HCT116 (cell line): ENCODE results near the gene MVB12A. TPM values are rescaled to one million over a fixed set of nuclear protein-coding genes. Genes with fewer than 3 reads are reported as not detected.

Experiments used
- ATAC-seq: fragments of 200-7000 bp; cut with Tn5 transposase; 2 replicates; pipeline ENCODE4 v1.9.1; 2020; ENCODE audit warnings: mild to moderate bottlenecking, moderate library complexity
- Bru-seq: library from RNA; stranded (reverse); fragments of 400-500 nt; gene quantifications from one replicate; lab custom pipeline; 2021; lab: Mats Ljungman, UMichigan
- BruChase-seq, 2 experiments: library from RNA; stranded (reverse); fragments of 400-500 nt; gene quantifications; one replicate each; lab custom pipeline; 2021; lab: Mats Ljungman, UMichigan
- BruUV-seq: library from RNA; stranded (reverse); fragments of 400-500 nt; replicated peaks from 2 replicates; lab custom pipeline; 2021; lab: Mats Ljungman, UMichigan
- CTCF ChIA-PET: fragments of 300-600 bp; sonication (Branson Sonifier 250); formaldehyde crosslinking; loops from one replicate; lab custom pipeline; 2021; ENCODE audit warnings: antibody characterized with exemption; lab: Charles Lee
- POLR2A ChIA-PET: fragments of 300-600, 350-600 bp; sonication (Branson Sonifier 250); formaldehyde crosslinking; loops from one replicate; lab custom pipeline; 2021; ENCODE audit warnings: antibody characterized with exemption; lab: Charles Lee
- RAD21 ChIA-PET, 2 experiments: fragments of 300-600 bp; sonication (Branson Sonifier 250); formaldehyde crosslinking; loops; one replicate each; lab custom pipeline; 2023; ENCODE audit warnings: low total read pairs in 2 of 2; ENCODE audit not compliant: uncharacterized antibody in 2 of 2, unreplicated experiment in 2 of 2, low non-redundant PET in 1 of 2; lab: Charles Lee
- DNase-seq: peaks from one replicate; pipeline ENCODE4 v3.0.0-alpha.2; 2010; ENCODE audit warnings: low read depth, low spot score
- H2AFZ ChIP-seq: fragments of 200-600 bp; shearing (Covaris generic), sonication (generic); 2 replicates; pipeline ENCODE4 v1.6.1; 2017; ENCODE audit warnings: low read depth, mixed run types, mixed read lengths, antibody characterized with exemption, low read length; ENCODE audit not compliant: poor library complexity, severe bottlenecking
- H3K27ac ChIP-seq: 2 replicates; pipeline ENCODE4 v1.5.1; 2012; ENCODE audit warnings: low read depth, low read length
- H3K27me3 ChIP-seq: fragments of 200-600 bp; sonication (generic); 2 replicates; pipeline ENCODE4 v1.6.1; 2016; ENCODE audit warnings: mixed run types, low read length, mixed read lengths; ENCODE audit not compliant: insufficient read depth
- H3K36me3 ChIP-seq, 2 experiments: fragments of 200-500 bp in 1 of 2; fragments of 200-600 bp in 1 of 2; sonication (Bioruptor generic) in 1 of 2; sonication (generic) in 1 of 2; 2 replicates each; pipeline versions ENCODE4 v1.5.1 to v1.6.1; 2014 to 2016; ENCODE audit warnings: low read length in 2 of 2, inconsistent platforms in 1 of 2, mixed read lengths in 1 of 2, mixed run types in 1 of 2; ENCODE audit not compliant: insufficient read depth in 2 of 2, control insufficient read depth in 1 of 2
- H3K4me1 ChIP-seq, 2 experiments: fragments of 200-600 bp in 1 of 2; sonication (generic) in 1 of 2; 2 replicates each; pipeline versions ENCODE4 v1.5.1 to v1.6.1; 2012 to 2017; ENCODE audit warnings: low read length in 2 of 2, inconsistent platforms in 1 of 2, mild to moderate bottlenecking in 1 of 2, mixed read lengths in 1 of 2, mixed run types in 1 of 2, moderate library complexity in 1 of 2; ENCODE audit not compliant: insufficient read depth in 2 of 2, control insufficient read depth in 1 of 2
- H3K4me2 ChIP-seq: fragments of 200-600 bp; sonication (generic); 2 replicates; pipeline ENCODE4 v1.6.1; 2017; ENCODE audit warnings: mixed run types, low read length, mixed read lengths
- H3K4me3 ChIP-seq, 2 experiments: fragments of 200-600 bp in 1 of 2; sonication (generic) in 1 of 2; replicated peaks in 1 of 2; 2 replicates each; pipeline ENCODE4 v1.5.1; 2011 to 2016; ENCODE audit warnings: low read length in 2 of 2, control low read depth in 1 of 2, low read depth in 1 of 2, mild to moderate bottlenecking in 1 of 2, mixed read lengths in 1 of 2, mixed run types in 1 of 2
- H3K79me2 ChIP-seq: fragments of 200-600 bp; sonication (generic); 2 replicates; pipeline ENCODE4 v1.6.1; 2017; ENCODE audit warnings: mild to moderate bottlenecking, mixed run types, low read length, moderate library complexity, mixed read lengths; ENCODE audit not compliant: insufficient read depth
- H3K9ac ChIP-seq: fragments of 200-600 bp; sonication (generic); 2 replicates; pipeline ENCODE4 v1.6.1; 2016; ENCODE audit warnings: low read length, mixed read lengths
- H3K9me2 ChIP-seq: fragments of 200-600 bp; sonication (generic), shearing (Covaris generic); 2 replicates; pipeline ENCODE4 v1.6.1; 2017; ENCODE audit warnings: mixed run types, mild to moderate bottlenecking, moderate library complexity; ENCODE audit not compliant: insufficient read depth
- H3K9me3 ChIP-seq, 2 experiments: fragments of 200-500 bp in 1 of 2; fragments of 200-600 bp in 1 of 2; sonication (Bioruptor generic) in 1 of 2; sonication (generic) in 1 of 2; 2 replicates each; pipeline ENCODE4 v1.6.1; 2014 to 2017; ENCODE audit warnings: low read length in 2 of 2, mixed read lengths in 2 of 2, inconsistent platforms in 1 of 2, low read depth in 1 of 2, mild to moderate bottlenecking in 1 of 2, mixed run types in 1 of 2, moderate library complexity in 1 of 2; ENCODE audit not compliant: control insufficient read depth in 1 of 2, insufficient read depth in 1 of 2
- H4K20me1 ChIP-seq: fragments of 200-600 bp; sonication (generic), shearing (Covaris generic); 2 replicates; pipeline ENCODE4 v1.6.1; 2017; ENCODE audit warnings: mixed run types, mild to moderate bottlenecking, moderate library complexity; ENCODE audit not compliant: insufficient read depth
- EGR1 ChIP-seq: IDR thresholded peaks from 2 replicates; pipeline ENCODE4 v1.6.1; 2012; ENCODE audit warnings: low read depth
- ELF1 ChIP-seq: IDR thresholded peaks from 2 replicates; pipeline ENCODE4 v1.6.1; 2012; ENCODE audit warnings: low read depth, borderline replicate concordance
- EZH2phosphoT487 ChIP-seq: fragments of 200-600 bp; IDR thresholded peaks from 2 replicates; pipeline ENCODE4 v1.6.1; 2018; ENCODE audit warnings: antibody characterized with exemption, borderline replicate concordance
- POLR2A ChIP-seq: IDR thresholded peaks from 2 replicates; pipeline ENCODE4 v1.7.0; 2011; ENCODE audit warnings: borderline replicate concordance; ENCODE audit not compliant: insufficient read depth, insufficient read length; ENCODE audit errors: extremely low read depth
- POLR2AphosphoS5 ChIP-seq: IDR thresholded peaks from 2 replicates; pipeline ENCODE4 v1.6.1; 2011; ENCODE audit warnings: mild to moderate bottlenecking, low read depth, low read length, moderate library complexity
- RAD21 ChIP-seq: IDR thresholded peaks from 2 replicates; pipeline ENCODE4 v1.6.1; 2012; ENCODE audit warnings: low read depth, mild to moderate bottlenecking
- TCF7L2 ChIP-seq: IDR thresholded peaks from 2 replicates; pipeline ENCODE4 v1.7.0; 2011; ENCODE audit warnings: borderline replicate concordance, inconsistent platforms; ENCODE audit not compliant: insufficient read depth, insufficient read length; ENCODE audit errors: extremely low read depth
- YY1 ChIP-seq: IDR thresholded peaks from 2 replicates; pipeline ENCODE4 v1.6.1; 2011; ENCODE audit warnings: low read length, low read depth, moderate library complexity, mild to moderate bottlenecking; ENCODE audit not compliant: insufficient replicate concordance; ENCODE audit errors: extremely low read depth
- ZFX ChIP-seq: fragments of 450-650 bp; IDR thresholded peaks from 2 replicates; pipeline ENCODE4 v1.6.1; 2017
- ZNF274 ChIP-seq: fragments of 200-500 bp; sonication (Bioruptor generic); IDR thresholded peaks from 2 replicates; pipeline ENCODE4 v1.6.1; 2014; ENCODE audit warnings: mild to moderate bottlenecking, low read depth, low read length, inconsistent platforms
- intact Hi-C: fragments of 100-400 bp; cut with micrococcal nuclease; formaldehyde crosslinking; loops from 2 replicates; pipeline ENCODE4 v1.10.0; 2022
- long read RNA-seq: library from polyadenylated mRNA; unstranded; transcript quantifications from one replicate; pipeline ENCODE4 v2.0.0, GENCODE V29; 2021; ENCODE audit not compliant: unreplicated experiment
- polyA plus RNA-seq: library from polyadenylated mRNA; unstranded; fragments of >200 nt; gene quantifications from 2 replicates; pipeline ENCODE4 v1.2.1, GENCODE V29; 2012; ENCODE audit warnings: missing spikeins
- total RNA-seq: library from RNA; stranded (reverse); gene quantifications from one replicate; pipeline ENCODE4 v1.2.1, GENCODE V29; 2021; ENCODE audit not compliant: unreplicated experiment
- TF ChIP-seq, protein P1 (sequence below), 3 experiments: fragments of 200-600 bp in 1 of 3; sonication (generic) in 1 of 3; IDR thresholded peaks in 2 of 3; conservative IDR thresholded peaks in 1 of 3; 2 replicates each; pipeline ENCODE4 v1.5.1; 2012 to 2017; ENCODE audit warnings: low read depth in 2 of 3, low read length in 2 of 3, antibody characterized with exemption in 1 of 3, borderline replicate concordance in 1 of 3, control low read depth in 1 of 3, mild to moderate bottlenecking in 1 of 3, mixed read lengths in 1 of 3, mixed run types in 1 of 3, moderate library complexity in 1 of 3; ENCODE audit not compliant: insufficient read depth in 1 of 3
- TF ChIP-seq, protein P2 (sequence below): IDR thresholded peaks from 2 replicates; pipeline ENCODE4 v1.6.1; 2012
- TF ChIP-seq, protein P3 (sequence below): IDR thresholded peaks from 2 replicates; pipeline ENCODE4 v1.6.1; 2012
- TF ChIP-seq, protein P4 (sequence below): IDR thresholded peaks from 2 replicates; pipeline ENCODE4 v1.6.1; 2012; ENCODE audit warnings: low read depth

MVB12A gene
- 91.7 TPM for total RNA-seq
- 86.6 and 101 TPM in 2 replicates for polyA plus RNA-seq
- percentile 55 among the genes with signal in this experiment for Bru-seq, nascent RNA
- BruChase-seq, experiment 1, labeled RNA remaining after a 6-hour chase, result percentile 66 among the genes with signal in this experiment
- percentile 64 among the genes with signal in this experiment for BruChase-seq, experiment 2, labeled RNA remaining after a 2-hour chase
- long read RNA-seq, transcript MVB12A-201 (9 exons, 2,223 nt), result major isoform, 64 of 81 reads
- long read RNA-seq, partial matches to known transcripts, result 10 of 81 reads
- long read RNA-seq, other reads (novel, unspliced or antisense), result 6 of 81 reads

DNA sequence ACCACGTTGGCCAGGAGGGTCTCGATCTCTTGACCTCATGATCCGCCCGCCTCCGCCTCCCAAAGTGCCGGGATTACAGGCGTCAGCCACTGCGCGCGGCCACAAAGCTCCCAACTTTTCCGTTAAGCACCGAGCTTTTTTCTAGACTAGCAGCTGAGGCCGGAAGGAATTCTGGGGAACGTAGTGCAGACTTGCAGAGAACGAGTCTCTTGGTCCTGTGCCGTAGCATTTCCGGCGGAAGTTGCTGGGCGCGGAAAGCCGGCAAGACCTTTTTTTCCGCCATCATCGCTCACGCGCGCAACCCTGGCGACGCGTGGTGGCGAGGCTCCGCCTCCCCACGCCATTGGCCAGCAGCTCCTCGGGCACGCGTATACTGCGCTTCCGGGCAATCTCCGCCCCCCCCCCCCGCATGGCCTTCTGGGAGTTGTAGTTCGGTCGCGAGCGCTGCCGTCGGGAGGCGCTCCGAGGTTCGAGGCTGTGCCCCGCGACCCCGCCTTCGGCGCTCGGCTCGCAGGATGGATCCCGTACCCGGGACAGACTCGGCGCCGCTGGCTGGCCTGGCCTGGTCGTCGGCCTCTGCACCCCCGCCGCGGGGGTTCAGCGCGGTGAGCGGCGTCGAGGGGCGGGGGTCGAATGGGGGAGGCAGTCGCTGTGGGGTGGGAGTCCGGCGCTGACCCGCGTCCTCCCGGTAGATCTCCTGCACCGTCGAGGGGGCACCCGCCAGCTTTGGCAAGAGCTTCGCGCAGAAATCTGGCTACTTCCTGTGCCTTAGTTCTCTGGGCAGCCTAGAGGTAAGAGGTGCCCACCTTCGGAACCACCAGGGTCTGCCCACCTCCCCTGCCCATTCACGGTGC is at the start of gene MVB12A:
MVB12A (plus strand) TSS at position 427 of the 854 bp plus-strand sequence; CDS start at position 516, 89 bp downstream.
- peak within 1 kb of the TSS; percentile 91 for H3K4me2 ChIP-seq
- no peaks in the 10 kb centered on the region for H4K20me1 ChIP-seq
- H3K9me2 ChIP-seq, result no peaks in the 10 kb centered on the region
- H3K9ac ChIP-seq, result peak within 1 kb of the TSS; percentile 84
- DNase-seq (peak; percentile 98), ATAC-seq (peak; percentile 90)
- BruUV-seq, result no TSS peak
- no peaks in the 10 kb centered on the region for H3K9me3 ChIP-seq
- POLR2A ChIA-PET, result interaction anchor here (0.6 to 2.8 kb wide), 9 partner anchors 10 to 563 kb away, joined by 3 to 21 read pairs (median 4); partner anchors contain the start of genes B3GNT3, BST2, DDA1 and RPL18A
- intact Hi-C loops, result no loop called here
- H2AFZ ChIP-seq, result peak within 1 kb of the TSS; percentile 31
- H3K36me3 ChIP-seq, result no peaks in the 10 kb centered on the region
- H3K79me2 ChIP-seq, result peaks cover 10% of the 10 kb centered on the region; the same call in 1 of the 2 replicates
- CTCF ChIA-PET, result interaction anchor here (0.6 to 1.2 kb wide), 8 partner anchors 9 to 367 kb away, joined by 3 to 5 read pairs (median 3); partner anchors contain the start of gene TMEM221
- RAD21 ChIA-PET, result interaction anchor here in 1 of 2 experiments (0.6 kb wide), 1 partner anchor 21 kb away, joined by 3 read pairs; no protein-coding TSS in a partner anchor
- H3K4me1 ChIP-seq, result peaks cover 11 to 34% of the 10 kb centered on the region in 2 experiments
- peak within 1 kb of the TSS; percentile 91 to 93 for H3K4me3 ChIP-seq
- H3K27ac ChIP-seq, result peak within 1 kb of the TSS; percentile 94
- no peaks in the 10 kb centered on the region for H3K27me3 ChIP-seq
- TF ChIP-seq POLR2AphosphoS5 (peak; percentile 73), ZNF274 (no peak), POLR2A (peak; percentile 75), EGR1 (peak; percentile 99), RAD21 (no peak), ZFX (no peak), EZH2phosphoT487 (no peak), TCF7L2 (peak; percentile 73), ELF1 (no peak; the same call in 1 of the 2 replicates), YY1 (peak; percentile 81)
- TF ChIP-seq, protein P1, sequence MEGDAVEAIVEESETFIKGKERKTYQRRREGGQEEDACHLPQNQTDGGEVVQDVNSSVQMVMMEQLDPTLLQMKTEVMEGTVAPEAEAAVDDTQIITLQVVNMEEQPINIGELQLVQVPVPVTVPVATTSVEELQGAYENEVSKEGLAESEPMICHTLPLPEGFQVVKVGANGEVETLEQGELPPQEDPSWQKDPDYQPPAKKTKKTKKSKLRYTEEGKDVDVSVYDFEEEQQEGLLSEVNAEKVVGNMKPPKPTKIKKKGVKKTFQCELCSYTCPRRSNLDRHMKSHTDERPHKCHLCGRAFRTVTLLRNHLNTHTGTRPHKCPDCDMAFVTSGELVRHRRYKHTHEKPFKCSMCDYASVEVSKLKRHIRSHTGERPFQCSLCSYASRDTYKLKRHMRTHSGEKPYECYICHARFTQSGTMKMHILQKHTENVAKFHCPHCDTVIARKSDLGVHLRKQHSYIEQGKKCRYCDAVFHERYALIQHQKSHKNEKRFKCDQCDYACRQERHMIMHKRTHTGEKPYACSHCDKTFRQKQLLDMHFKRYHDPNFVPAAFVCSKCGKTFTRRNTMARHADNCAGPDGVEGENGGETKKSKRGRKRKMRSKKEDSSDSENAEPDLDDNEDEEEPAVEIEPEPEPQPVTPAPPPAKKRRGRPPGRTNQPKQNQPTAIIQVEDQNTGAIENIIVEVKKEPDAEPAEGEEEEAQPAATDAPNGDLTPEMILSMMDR (IDR thresholded peaks at IDR 0.05 in 2 of 3, conservative IDR thresholded peaks at IDR 0.05 in 1 of 3; ENCODE audit: borderline replicate concordance in 1 of 3, insufficient read depth in 1 of 3, low read depth in 2 of 3, low read length in 2 of 3), result no peak
- TF ChIP-seq, protein P2, sequence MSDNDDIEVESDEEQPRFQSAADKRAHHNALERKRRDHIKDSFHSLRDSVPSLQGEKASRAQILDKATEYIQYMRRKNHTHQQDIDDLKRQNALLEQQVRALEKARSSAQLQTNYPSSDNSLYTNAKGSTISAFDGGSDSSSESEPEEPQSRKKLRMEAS, result peak; percentile 92
- TF ChIP-seq, protein P3, sequence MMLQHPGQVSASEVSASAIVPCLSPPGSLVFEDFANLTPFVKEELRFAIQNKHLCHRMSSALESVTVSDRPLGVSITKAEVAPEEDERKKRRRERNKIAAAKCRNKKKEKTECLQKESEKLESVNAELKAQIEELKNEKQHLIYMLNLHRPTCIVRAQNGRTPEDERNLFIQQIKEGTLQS, result no peak
- TF ChIP-seq, protein P4, sequence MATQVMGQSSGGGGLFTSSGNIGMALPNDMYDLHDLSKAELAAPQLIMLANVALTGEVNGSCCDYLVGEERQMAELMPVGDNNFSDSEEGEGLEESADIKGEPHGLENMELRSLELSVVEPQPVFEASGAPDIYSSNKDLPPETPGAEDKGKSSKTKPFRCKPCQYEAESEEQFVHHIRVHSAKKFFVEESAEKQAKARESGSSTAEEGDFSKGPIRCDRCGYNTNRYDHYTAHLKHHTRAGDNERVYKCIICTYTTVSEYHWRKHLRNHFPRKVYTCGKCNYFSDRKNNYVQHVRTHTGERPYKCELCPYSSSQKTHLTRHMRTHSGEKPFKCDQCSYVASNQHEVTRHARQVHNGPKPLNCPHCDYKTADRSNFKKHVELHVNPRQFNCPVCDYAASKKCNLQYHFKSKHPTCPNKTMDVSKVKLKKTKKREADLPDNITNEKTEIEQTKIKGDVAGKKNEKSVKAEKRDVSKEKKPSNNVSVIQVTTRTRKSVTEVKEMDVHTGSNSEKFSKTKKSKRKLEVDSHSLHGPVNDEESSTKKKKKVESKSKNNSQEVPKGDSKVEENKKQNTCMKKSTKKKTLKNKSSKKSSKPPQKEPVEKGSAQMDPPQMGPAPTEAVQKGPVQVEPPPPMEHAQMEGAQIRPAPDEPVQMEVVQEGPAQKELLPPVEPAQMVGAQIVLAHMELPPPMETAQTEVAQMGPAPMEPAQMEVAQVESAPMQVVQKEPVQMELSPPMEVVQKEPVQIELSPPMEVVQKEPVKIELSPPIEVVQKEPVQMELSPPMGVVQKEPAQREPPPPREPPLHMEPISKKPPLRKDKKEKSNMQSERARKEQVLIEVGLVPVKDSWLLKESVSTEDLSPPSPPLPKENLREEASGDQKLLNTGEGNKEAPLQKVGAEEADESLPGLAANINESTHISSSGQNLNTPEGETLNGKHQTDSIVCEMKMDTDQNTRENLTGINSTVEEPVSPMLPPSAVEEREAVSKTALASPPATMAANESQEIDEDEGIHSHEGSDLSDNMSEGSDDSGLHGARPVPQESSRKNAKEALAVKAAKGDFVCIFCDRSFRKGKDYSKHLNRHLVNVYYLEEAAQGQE, result no peak
